ENCODE data around the gene SLC43A1.

Gene SLC43A1

GRCh38 chr11:57477507-57478189 is 37.9 kb downstream of the SLC43A1 start:
- no peak for DNase-seq

- DNase-seq: no peak
Observed at GRCh38 chr11:57476757-57477506, 38.6 kb downstream of the SLC43A1 start.

- DNase-seq: peak; percentile 15
Observed at GRCh38 chr11:57476047-57476756, 39.3 kb downstream of the SLC43A1 start.

GRCh38 chr11:57475671-57476046 is 39.8 kb downstream of the SLC43A1 start:
- no peak for DNase-seq

GRCh38 chr11:57475191-57475590 is 40.3 kb downstream of the SLC43A1 start:
- DNase-seq: no peak

- DNase-seq: no peak
Observed at GRCh38 chr11:57474803-57475115, 40.7 kb downstream of the SLC43A1 start.

- no peak for DNase-seq
Observed at GRCh38 chr11:57474017-57474802, 41.3 kb downstream of the SLC43A1 start.

- DNase-seq: no peak
Observed at GRCh38 chr11:57473285-57473841, 42.1 kb downstream of the SLC43A1 start.

GRCh38 chr11:57471496-57471895 is 44.0 kb downstream of the SLC43A1 start:
- no peak for DNase-seq

- DNase-seq: no peak
Observed at GRCh38 chr11:57469268-57469667, 46.2 kb downstream of the SLC43A1 start.

GRCh38 chr11:57468276-57468675 is 47.2 kb downstream of the SLC43A1 start:
- DNase-seq: no peak

GRCh38 chr11:57467508-57468157 is 47.9 kb downstream of the SLC43A1 start:
- no peak for DNase-seq

- no peak for DNase-seq
Observed at GRCh38 chr11:57466680-57467079, 48.8 kb downstream of the SLC43A1 start.

GRCh38 chr11:57464539-57465181 is 50.8 kb downstream of the SLC43A1 start:
- no peak for DNase-seq

- no peak for DNase-seq
Observed at GRCh38 chr11:57463671-57464538, 51.6 kb downstream of the SLC43A1 start.

GRCh38 chr11:57462597-57462996 is 52.9 kb downstream of the SLC43A1 start:
- no peak for DNase-seq

- no peak for DNase-seq
Observed at GRCh38 chr11:57461841-57462489, 53.5 kb downstream of the SLC43A1 start.

- DNase-seq: no peak
Observed at GRCh38 chr11:57460758-57461749, 54.4 kb downstream of the SLC43A1 start.
